PC-3 (cell line): Measurements from ENCODE around the gene HOXA9.

Source experiments
- EZH2 ChIP-seq: fragments of 300-600 bp; sonication (generic); IDR thresholded peaks from one replicate; pipeline ENCODE4 v1.6.1; 2017; ENCODE audit warnings: antibody characterized with exemption, mild to moderate bottlenecking, low read length; ENCODE audit not compliant: unreplicated experiment
- TF ChIP-seq, protein P1 (sequence below): fragments of 300-600 bp; sonication (generic); conservative IDR thresholded peaks from 2 replicates; pipeline ENCODE4 v1.5.1; 2017; ENCODE audit warnings: antibody characterized with exemption, low read depth, mild to moderate bottlenecking, low read length

DNA sequence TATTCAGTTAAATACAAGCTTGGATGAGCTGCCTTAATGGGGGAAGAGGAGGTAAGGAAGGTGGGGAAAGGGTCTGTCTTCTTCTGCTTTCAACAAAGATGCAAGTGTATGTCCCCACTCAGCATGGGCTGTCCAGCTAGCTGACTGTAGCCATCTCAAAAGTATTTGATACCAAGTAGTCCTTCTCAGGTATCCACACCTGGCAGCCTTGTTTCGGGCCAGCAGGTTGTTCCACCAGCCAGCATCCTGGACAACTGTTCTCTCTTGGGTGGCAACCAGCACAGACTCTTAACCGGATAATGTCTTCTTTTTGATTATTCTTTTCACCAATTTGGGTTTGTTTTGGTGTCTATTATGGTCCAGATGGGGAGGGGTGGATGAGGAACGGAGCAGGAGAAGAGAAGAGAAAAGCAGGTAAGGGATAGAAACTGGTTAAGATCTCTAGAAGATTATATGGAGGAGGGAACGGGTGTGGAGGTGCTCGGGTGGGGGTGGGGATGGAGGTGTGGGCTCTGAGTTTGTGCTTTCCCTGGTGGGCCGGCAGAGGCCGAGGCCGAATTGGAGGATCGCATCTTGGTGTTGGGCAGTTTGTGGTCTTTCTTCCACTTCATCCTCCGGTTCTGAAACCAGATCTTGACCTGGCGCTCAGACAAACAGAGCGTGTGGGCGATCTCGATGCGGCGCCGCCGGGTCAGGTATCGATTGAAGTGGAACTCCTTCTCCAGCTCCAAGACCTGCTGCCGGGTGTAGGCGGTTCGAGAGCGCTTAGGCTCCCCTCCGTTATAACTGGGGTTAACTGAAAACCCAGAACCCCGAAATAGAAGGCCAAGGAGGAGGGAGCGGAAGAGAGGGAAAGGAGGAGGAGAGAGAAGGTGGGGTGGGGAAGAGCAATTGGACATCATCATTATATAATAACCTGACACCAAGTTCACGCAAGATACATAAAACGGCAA, 36.3 kb downstream of the HOXA9 start:
- TF ChIP-seq, protein P1, sequence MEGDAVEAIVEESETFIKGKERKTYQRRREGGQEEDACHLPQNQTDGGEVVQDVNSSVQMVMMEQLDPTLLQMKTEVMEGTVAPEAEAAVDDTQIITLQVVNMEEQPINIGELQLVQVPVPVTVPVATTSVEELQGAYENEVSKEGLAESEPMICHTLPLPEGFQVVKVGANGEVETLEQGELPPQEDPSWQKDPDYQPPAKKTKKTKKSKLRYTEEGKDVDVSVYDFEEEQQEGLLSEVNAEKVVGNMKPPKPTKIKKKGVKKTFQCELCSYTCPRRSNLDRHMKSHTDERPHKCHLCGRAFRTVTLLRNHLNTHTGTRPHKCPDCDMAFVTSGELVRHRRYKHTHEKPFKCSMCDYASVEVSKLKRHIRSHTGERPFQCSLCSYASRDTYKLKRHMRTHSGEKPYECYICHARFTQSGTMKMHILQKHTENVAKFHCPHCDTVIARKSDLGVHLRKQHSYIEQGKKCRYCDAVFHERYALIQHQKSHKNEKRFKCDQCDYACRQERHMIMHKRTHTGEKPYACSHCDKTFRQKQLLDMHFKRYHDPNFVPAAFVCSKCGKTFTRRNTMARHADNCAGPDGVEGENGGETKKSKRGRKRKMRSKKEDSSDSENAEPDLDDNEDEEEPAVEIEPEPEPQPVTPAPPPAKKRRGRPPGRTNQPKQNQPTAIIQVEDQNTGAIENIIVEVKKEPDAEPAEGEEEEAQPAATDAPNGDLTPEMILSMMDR: no peak
- TF ChIP-seq EZH2: no peak
